HG03066 (cell line): ENCODE data around the gene HERC3.

Experiments
- ATAC-seq: cut with Tn5 transposase; IDR thresholded peaks from one replicate; pipeline ENCODE4 v1.9.1; 2021; ENCODE audit warnings: low read depth; ENCODE audit not compliant: unreplicated experiment

The HERC3 gene

GRCh38 chr4:88655226-88655625, 62.9 kb downstream of the HERC3 start:
- ATAC-seq: no peak

- ATAC-seq: peak; percentile 92
Measured at GRCh38 chr4:88659055-88659889, 67.0 kb downstream of the HERC3 start.

GRCh38 chr4:88659890-88660208, 67.6 kb downstream of the HERC3 start:
- ATAC-seq: no peak

- no peak for ATAC-seq
Measured at GRCh38 chr4:88660446-88661294, 68.4 kb downstream of the HERC3 start.

GRCh38 chr4:88661739-88662138, 69.5 kb downstream of the HERC3 start:
- no peak for ATAC-seq

- no peak for ATAC-seq
Measured at GRCh38 chr4:88672987-88673386, 80.7 kb downstream of the HERC3 start.

- no peak for ATAC-seq
Measured at GRCh38 chr4:88673886-88674285, 81.6 kb downstream of the HERC3 start.

- no peak for ATAC-seq
Measured at GRCh38 chr4:88674565-88674964, 82.3 kb downstream of the HERC3 start.

- ATAC-seq: no peak
Measured at GRCh38 chr4:88674979-88675378, 82.7 kb downstream of the HERC3 start.

- no peak for ATAC-seq
Measured at GRCh38 chr4:88675543-88675942, 83.3 kb downstream of the HERC3 start.

GRCh38 chr4:88681209-88681608, 88.9 kb downstream of the HERC3 start:
- ATAC-seq: no peak

- no peak for ATAC-seq
Measured at GRCh38 chr4:88690355-88690754, 98.1 kb downstream of the HERC3 start.

GRCh38 chr4:88693792-88694191, 101.5 kb downstream of the HERC3 start:
- ATAC-seq: no peak

- no peak for ATAC-seq
Measured at GRCh38 chr4:88696630-88697029, 104.3 kb downstream of the HERC3 start.

- ATAC-seq: peak; percentile 7
Measured at GRCh38 chr4:88697141-88697540, 104.9 kb downstream of the HERC3 start.

- peak; percentile 91 for ATAC-seq
Measured at GRCh38 chr4:88697588-88698329, 105.5 kb downstream of the HERC3 start, which contains the start of gene NAP1L5. TSS of gene NAP1L5 (minus strand) at chr4:88697829. CDS start at chr4:88697754, 75 bp downstream.

GRCh38 chr4:88698519-88698918, 106.2 kb downstream of the HERC3 start:
- no peak for ATAC-seq

GRCh38 chr4:88702782-88703181, 110.5 kb downstream of the HERC3 start:
- ATAC-seq: no peak

GRCh38 chr4:88705223-88705622, 112.9 kb downstream of the HERC3 start:
- ATAC-seq: no peak

GRCh38 chr4:88705805-88706492, 113.7 kb downstream of the HERC3 start:
- ATAC-seq: no peak
